Fibroblast of villous mesenchyme (primary cell): Measurements from ENCODE around the gene EPB41L3. TPM values are rescaled to one million over a fixed set of nuclear protein-coding genes. Genes with fewer than 3 reads are reported as not detected.

Source experiments
- DNase-seq: peaks from one replicate; pipeline ENCODE4 v3.0.0-alpha.2; 2010; ENCODE audit warnings: low read depth
- H3K4me3 ChIP-seq: 2 replicates; pipeline ENCODE4 v1.5.1; 2011; ENCODE audit warnings: low read depth, mild to moderate bottlenecking, low read length
- total RNA-seq: library from RNA; depleted of rRNA; stranded (reverse); fragments of >200 nt; gene quantifications from 2 replicates; pipeline ENCODE4 v1.2.3, GENCODE V29; 2012
- TF ChIP-seq, protein P1 (sequence below): IDR thresholded peaks from 2 replicates; pipeline ENCODE4 v1.5.1; 2012; ENCODE audit warnings: low read depth, mild to moderate bottlenecking, low read length; ENCODE audit not compliant: insufficient read depth

EPB41L3 gene
- total RNA-seq, 1 donor: 0.43 TPM

DNA sequence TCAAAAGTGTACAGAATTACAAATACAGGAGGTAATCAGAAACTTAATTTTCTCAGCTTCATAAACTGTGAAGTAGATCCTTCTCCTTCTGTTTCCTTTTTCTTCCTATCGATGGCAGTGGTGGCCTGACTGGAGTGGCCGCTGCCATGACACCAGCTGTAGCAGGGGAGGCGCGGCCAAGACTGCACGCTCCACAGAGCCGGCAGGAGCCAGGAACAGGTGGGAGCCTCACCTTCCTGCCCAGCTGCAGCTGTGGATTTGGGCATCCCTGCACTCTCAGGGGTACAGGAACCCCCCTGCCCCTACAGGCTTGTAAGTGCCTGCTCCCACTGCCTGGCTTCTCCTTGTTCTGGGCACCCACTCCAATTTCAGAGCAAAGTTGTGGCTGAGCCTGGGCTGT is 76.1 kb downstream of the EPB41L3 start:
- TF ChIP-seq, protein P1, sequence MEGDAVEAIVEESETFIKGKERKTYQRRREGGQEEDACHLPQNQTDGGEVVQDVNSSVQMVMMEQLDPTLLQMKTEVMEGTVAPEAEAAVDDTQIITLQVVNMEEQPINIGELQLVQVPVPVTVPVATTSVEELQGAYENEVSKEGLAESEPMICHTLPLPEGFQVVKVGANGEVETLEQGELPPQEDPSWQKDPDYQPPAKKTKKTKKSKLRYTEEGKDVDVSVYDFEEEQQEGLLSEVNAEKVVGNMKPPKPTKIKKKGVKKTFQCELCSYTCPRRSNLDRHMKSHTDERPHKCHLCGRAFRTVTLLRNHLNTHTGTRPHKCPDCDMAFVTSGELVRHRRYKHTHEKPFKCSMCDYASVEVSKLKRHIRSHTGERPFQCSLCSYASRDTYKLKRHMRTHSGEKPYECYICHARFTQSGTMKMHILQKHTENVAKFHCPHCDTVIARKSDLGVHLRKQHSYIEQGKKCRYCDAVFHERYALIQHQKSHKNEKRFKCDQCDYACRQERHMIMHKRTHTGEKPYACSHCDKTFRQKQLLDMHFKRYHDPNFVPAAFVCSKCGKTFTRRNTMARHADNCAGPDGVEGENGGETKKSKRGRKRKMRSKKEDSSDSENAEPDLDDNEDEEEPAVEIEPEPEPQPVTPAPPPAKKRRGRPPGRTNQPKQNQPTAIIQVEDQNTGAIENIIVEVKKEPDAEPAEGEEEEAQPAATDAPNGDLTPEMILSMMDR: no peak
- no peak overlapping the region for H3K4me3 ChIP-seq
- DNase-seq: no peak

DNA sequence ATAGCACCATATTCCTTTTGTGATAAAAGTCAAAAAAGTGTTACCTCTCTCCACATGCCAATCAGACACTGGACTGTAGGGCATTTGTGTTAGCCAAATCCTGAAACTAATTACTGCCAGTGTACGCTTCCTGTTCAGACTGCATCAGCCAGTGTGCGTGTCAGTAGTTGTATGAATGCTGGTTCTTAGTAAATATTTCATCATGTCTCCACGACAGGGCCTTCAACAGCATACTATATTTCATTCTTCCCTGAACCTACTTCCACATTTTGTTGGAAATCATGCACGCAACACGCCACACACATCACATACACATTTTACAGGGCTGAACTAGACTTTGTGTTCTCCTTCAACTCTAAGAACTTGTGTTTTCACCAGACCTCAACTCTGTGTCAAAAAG is 77.5 kb downstream of the EPB41L3 start:
- no peak overlapping the region for H3K4me3 ChIP-seq
- DNase-seq: no peak
- TF ChIP-seq, protein P1: no peak

DNA sequence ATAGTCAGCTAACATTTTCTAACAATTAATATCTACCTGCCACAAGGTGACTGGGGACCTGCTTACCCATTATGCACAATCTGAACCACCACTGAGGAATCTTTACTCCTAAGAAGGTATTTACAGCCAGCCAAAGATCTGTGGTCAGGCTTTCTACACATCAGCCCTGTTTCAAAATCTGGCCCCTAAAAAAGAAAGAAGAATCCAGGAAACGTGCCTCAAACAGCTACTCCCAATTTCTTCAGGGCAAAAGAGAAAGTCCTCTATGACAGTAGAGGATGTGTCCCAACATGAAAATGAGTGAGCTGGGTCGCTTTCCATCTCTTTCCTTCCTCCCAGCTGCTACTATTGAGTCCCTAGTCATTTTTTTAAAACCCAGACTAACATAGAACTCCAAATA is 79.5 kb downstream of the EPB41L3 start:
- no peak for DNase-seq
- H3K4me3 ChIP-seq: no peak overlapping the region
- TF ChIP-seq, protein P1: no peak

DNA sequence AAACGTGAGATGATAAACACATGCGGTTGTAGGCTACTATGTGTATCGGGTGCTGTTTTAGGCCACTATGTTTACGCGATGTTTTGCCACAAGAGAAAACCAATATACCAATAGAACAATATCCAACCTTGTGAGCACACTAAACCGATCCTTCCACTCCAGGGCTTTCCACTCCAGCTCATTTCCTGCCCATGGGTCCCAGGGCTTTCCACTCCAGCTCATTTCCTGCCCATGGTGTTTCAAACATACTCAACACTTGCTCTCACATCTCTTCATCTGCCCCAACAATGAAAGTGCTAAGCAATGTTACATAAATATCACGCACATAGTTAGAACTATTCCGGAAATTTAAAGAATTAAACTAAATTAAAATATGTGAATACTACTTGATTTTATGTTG is 80.0 kb downstream of the EPB41L3 start:
- TF ChIP-seq, protein P1: no peak
- DNase-seq: no peak
- no peak overlapping the region for H3K4me3 ChIP-seq

DNA sequence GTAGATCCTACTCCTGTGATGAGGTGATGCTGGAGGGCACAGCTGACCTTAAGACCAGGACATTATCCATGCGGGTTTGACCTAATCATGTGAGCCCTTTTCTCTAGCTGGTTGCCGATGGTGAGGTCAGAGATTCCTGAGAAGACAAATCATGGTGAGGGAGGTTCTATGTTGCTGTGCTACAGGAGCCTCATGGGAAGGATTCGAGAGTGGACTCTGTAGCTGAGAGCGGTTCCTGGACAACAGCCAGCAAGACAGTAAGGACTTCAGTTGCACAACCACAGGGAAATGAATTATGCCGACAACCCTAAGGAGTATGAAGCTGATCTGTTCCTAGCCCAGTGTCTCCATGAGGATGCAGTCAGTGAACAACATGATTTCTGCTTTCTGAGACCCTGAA is 80.4 kb downstream of the EPB41L3 start:
- peak; percentile 30 for DNase-seq
- TF ChIP-seq, protein P1: no peak
- H3K4me3 ChIP-seq: no peak overlapping the region

DNA sequence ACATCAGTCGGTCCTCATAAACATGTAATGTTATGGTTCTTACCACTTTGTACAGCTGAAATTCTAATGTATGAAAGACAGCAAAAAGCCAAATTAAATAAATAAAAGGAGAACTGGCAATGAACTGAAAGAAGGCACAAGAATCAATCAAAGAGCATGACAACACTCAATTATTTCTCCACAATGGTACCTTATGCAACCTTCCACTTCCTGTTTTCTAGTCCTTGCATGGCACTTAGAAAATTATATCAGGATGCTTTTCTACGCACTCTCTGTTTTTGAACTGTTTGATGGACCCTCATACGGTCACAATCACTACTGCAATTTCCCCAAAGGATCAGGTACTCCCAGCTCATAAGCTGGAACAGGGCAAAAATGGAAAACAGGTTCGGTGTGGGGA is 81.6 kb downstream of the EPB41L3 start:
- DNase-seq: no peak
- TF ChIP-seq, protein P1: no peak
- no peak overlapping the region for H3K4me3 ChIP-seq

DNA sequence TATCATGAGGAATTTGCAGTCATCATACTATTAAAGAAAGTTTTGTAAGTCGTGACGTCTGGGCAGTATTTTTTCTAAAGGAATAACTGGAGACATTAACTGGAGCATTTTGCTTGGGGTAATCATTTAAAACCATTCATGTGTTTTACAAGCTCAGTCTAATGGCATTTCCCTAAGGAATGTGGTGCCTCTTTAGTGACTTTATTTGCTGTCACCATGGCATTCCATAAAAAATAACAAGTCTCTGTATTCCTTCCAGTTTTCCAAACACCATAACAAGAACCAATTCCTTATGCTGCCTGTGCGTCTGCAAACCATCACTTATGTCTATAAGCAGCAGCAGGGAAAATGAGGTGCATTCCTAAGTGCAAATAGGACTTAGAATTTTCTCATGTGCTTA is 82.8 kb downstream of the EPB41L3 start:
- DNase-seq: no peak
- TF ChIP-seq, protein P1: no peak
- H3K4me3 ChIP-seq: no peak overlapping the region
